HG03108 (cell line): ENCODE measurements around the gene FMR1.

ENCODE experiments used
- ATAC-seq: cut with Tn5 transposase; IDR thresholded peaks from one replicate; pipeline ENCODE4 v1.9.1; 2021; ENCODE audit warnings: moderate library complexity; ENCODE audit not compliant: unreplicated experiment

The FMR1 gene

GRCh38 chrX:147911192-147912022 is at the start of gene FMR1:
TSS of gene FMR1 (plus strand) at chrX:147911919. CDS start at chrX:147912180, 261 bp downstream.
- ATAC-seq, result peak; percentile 81

- peak; percentile 96 for ATAC-seq
These were observed 35.7 kb upstream of the FMR1 start for GRCh38 chrX:147875866-147876596.

- no peak for ATAC-seq
These were observed 34.7 kb upstream of the FMR1 start for GRCh38 chrX:147876849-147877646.

- no peak for ATAC-seq
These were observed 34.0 kb upstream of the FMR1 start for GRCh38 chrX:147877726-147878125.

GRCh38 chrX:147884958-147885357 is 26.8 kb upstream of the FMR1 start:
- no peak for ATAC-seq

GRCh38 chrX:147890756-147891155 is 21.0 kb upstream of the FMR1 start:
- no peak for ATAC-seq

GRCh38 chrX:147891896-147892295 is 19.8 kb upstream of the FMR1 start:
- no peak for ATAC-seq

- ATAC-seq, result no peak
These were observed 18.0 kb upstream of the FMR1 start for GRCh38 chrX:147893741-147894140.

GRCh38 chrX:147894366-147894963 is 17.3 kb upstream of the FMR1 start:
- no peak for ATAC-seq

GRCh38 chrX:147897117-147897516 is 14.6 kb upstream of the FMR1 start:
- ATAC-seq, result no peak

- ATAC-seq, result no peak
These were observed 12.8 kb upstream of the FMR1 start for GRCh38 chrX:147898951-147899350.

- ATAC-seq, result peak; percentile 98
These were observed 12.2 kb upstream of the FMR1 start for GRCh38 chrX:147899379-147900114.

GRCh38 chrX:147900349-147900748 is 11.4 kb upstream of the FMR1 start:
- no peak for ATAC-seq

GRCh38 chrX:147901461-147902126 is 10.1 kb upstream of the FMR1 start:
- no peak for ATAC-seq

GRCh38 chrX:147902270-147902669 is 9.4 kb upstream of the FMR1 start:
- ATAC-seq, result no peak

GRCh38 chrX:147908106-147908505 is 3.6 kb upstream of the FMR1 start:
- no peak for ATAC-seq

- no peak for ATAC-seq
These were observed 1.1 kb upstream of the FMR1 start for GRCh38 chrX:147910607-147911006.

- peak; percentile 22 for ATAC-seq
These were observed 528 bp downstream of the FMR1 start for GRCh38 chrX:147912093-147912801.

GRCh38 chrX:147913570-147913969 is 1.9 kb downstream of the FMR1 start:
- no peak for ATAC-seq
